A549 (cell line): ENCODE data around the gene PCDH12.

Source experiments
- EHMT2 ChIP-seq: fragments of 200-600 bp; sonication (generic); IDR thresholded peaks from 2 replicates; pipeline ENCODE4 v1.6.1; 2016; ENCODE audit warnings: antibody characterized with exemption, low read depth, mild to moderate bottlenecking, moderate library complexity
- EP300 ChIP-seq, 2 experiments: fragments of >200 bp; sonication (Bioruptor Twin); formaldehyde crosslinking; IDR thresholded peaks; 2 replicates in 1 of 2; 3 replicates in 1 of 2; pipeline ENCODE4 v1.6.1; 2016 to 2017
- JUN ChIP-seq, 2 experiments: fragments of >200 bp; sonication (Bioruptor Twin); formaldehyde crosslinking; IDR thresholded peaks; 2 replicates in 1 of 2; 3 replicates in 1 of 2; pipeline ENCODE4 v1.6.1; 2016 to 2017
- NPAS2 ChIP-seq: fragments of 250-450 bp; sonication (Bioruptor Pico); IDR thresholded peaks from 2 replicates; pipeline ENCODE4 v1.8.0; 2022; ENCODE audit warnings: mild to moderate bottlenecking, moderate library complexity, borderline replicate concordance
- TF ChIP-seq, protein P1 (sequence below): fragments of >200 bp; sonication (Bioruptor Twin); formaldehyde crosslinking; IDR thresholded peaks from 3 replicates; pipeline ENCODE4 v1.5.1; 2016

DNA sequence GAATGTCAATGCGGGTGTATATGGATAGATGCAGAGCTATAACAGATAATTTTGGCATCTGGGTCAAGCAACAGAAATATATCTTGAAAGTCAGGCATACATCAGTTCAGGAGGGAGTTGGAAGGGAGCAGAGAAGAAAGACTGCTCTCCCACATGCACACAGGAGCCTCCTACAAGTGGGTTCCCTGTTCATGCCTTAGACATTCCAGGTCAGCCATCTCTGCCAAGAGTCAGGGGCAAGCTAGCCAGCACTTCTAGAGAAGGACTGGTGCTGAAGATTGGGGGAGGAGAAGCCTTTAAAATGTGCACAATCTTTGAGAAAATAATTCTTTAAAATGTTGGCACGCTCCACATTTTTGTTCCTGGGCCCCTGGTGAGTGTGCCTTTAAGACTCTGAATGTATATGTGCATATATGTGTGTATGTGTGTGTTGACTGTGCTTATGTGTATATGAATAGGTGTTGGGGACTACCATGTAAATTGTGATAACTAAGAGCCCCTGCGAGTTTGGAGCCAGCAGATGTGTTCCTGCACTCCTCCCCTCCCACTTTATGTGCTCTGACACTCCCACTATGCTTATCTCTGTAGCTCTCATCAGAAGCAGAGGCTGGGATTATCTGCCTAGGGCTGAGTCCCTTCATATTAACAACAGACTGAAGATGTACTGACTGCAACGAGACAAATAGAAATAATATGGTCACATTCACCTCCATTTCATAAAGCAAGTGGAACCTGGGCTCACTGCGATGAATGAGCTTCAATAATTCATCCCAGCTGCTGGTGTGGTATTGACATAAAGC lies 55.8 kb downstream of the PCDH12 start:
- TF ChIP-seq NPAS2 (no peak), JUN (IDR thresholded peaks at IDR 0.05) (no peak), EHMT2 (no peak), EP300 (IDR thresholded peaks at IDR 0.05) (no peak)
- TF ChIP-seq, protein P1, sequence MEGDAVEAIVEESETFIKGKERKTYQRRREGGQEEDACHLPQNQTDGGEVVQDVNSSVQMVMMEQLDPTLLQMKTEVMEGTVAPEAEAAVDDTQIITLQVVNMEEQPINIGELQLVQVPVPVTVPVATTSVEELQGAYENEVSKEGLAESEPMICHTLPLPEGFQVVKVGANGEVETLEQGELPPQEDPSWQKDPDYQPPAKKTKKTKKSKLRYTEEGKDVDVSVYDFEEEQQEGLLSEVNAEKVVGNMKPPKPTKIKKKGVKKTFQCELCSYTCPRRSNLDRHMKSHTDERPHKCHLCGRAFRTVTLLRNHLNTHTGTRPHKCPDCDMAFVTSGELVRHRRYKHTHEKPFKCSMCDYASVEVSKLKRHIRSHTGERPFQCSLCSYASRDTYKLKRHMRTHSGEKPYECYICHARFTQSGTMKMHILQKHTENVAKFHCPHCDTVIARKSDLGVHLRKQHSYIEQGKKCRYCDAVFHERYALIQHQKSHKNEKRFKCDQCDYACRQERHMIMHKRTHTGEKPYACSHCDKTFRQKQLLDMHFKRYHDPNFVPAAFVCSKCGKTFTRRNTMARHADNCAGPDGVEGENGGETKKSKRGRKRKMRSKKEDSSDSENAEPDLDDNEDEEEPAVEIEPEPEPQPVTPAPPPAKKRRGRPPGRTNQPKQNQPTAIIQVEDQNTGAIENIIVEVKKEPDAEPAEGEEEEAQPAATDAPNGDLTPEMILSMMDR: no peak
